SK-N-SH (cell line): Measurements from ENCODE around the gene LDB3. TPM values are rescaled to one million over a fixed set of nuclear protein-coding genes. Genes with fewer than 3 reads are reported as not detected.

Experiments used
- CTCF ChIA-PET: fragments of 300-600, 350-600 bp; formaldehyde crosslinking; extraction: SDS; loops from one replicate; lab custom pipeline; 2021; lab: Yijun Ruan, JAX
- POLR2A ChIA-PET: fragments of 350-600 bp; sonication (Branson Sonifier 250); formaldehyde crosslinking; extraction: SDS; loops from one replicate; lab custom pipeline; 2020; ENCODE audit warnings: antibody characterized with exemption, inconsistent platforms; lab: Yijun Ruan, JAX
- DNase-seq: peaks from one replicate; pipeline ENCODE4 v3.0.0; 2012
- H2AFZ ChIP-seq: fragments of 200-600 bp; sonication (generic); 2 replicates; pipeline ENCODE4 v1.8.1; 2016; ENCODE audit warnings: antibody characterized with exemption, mild to moderate bottlenecking, low read depth
- H3F3A ChIP-seq: fragments of 200-600 bp; sonication (generic); replicated peaks from 2 replicates; pipeline ENCODE3; 2016; ENCODE audit warnings: antibody characterized with exemption, mild to moderate bottlenecking; ENCODE audit not compliant: insufficient read depth
- H3K27ac ChIP-seq, 2 experiments: fragments of 200-500 bp in 1 of 2; fragments of 200-600 bp in 1 of 2; sonication (Bioruptor generic) in 1 of 2; sonication (generic), shearing (Covaris generic) in 1 of 2; 2 replicates each; pipeline versions ENCODE4 v1.5.1 to v1.6.1; 2014 to 2016; ENCODE audit warnings: low read depth in 2 of 2, inconsistent platforms in 1 of 2, low read length in 1 of 2, mild to moderate bottlenecking in 1 of 2, mixed read lengths in 1 of 2
- H3K27me3 ChIP-seq: fragments of 200-600 bp; sonication (generic), shearing (Covaris generic); 2 replicates; pipeline ENCODE4 v1.6.1; 2016; ENCODE audit warnings: mixed run types; ENCODE audit not compliant: insufficient read depth
- H3K36me3 ChIP-seq, 2 experiments: fragments of 200-500 bp in 1 of 2; fragments of 200-600 bp in 1 of 2; sonication (Bioruptor generic) in 1 of 2; sonication (generic) in 1 of 2; replicated peaks in 1 of 2; 2 replicates each; pipeline versions ENCODE3 to v1.5.1; 2014 to 2016; ENCODE audit warnings: low read length in 1 of 2, mild to moderate bottlenecking in 1 of 2; ENCODE audit not compliant: insufficient read depth in 2 of 2, control insufficient read depth in 1 of 2
- H3K4me1 ChIP-seq, 2 experiments: fragments of 200-500 bp in 1 of 2; fragments of 200-600 bp in 1 of 2; sonication (Bioruptor generic) in 1 of 2; sonication (generic), shearing (Covaris generic) in 1 of 2; 2 replicates each; pipeline versions ENCODE4 v1.5.1 to v1.6.1; 2014 to 2016; ENCODE audit warnings: low read depth in 1 of 2, low read length in 1 of 2, mixed run types in 1 of 2; ENCODE audit not compliant: insufficient read depth in 2 of 2, control insufficient read depth in 1 of 2
- H3K4me2 ChIP-seq: fragments of 200-600 bp; sonication (generic), shearing (Covaris generic); 2 replicates; pipeline ENCODE4 v1.6.1; 2017; ENCODE audit warnings: mixed run types
- H3K4me3 ChIP-seq, 2 experiments: fragments of 200-500 bp in 1 of 2; fragments of 200-600 bp in 1 of 2; sonication (Bioruptor generic) in 1 of 2; sonication (generic), shearing (Covaris generic) in 1 of 2; 2 replicates each; pipeline versions ENCODE4 v1.5.1 to v1.8.1; 2014 to 2016; ENCODE audit warnings: low read depth in 2 of 2, inconsistent platforms in 1 of 2, low read length in 1 of 2, mild to moderate bottlenecking in 1 of 2, mixed read lengths in 1 of 2, moderate library complexity in 1 of 2
- H3K79me2 ChIP-seq: fragments of 200-600 bp; sonication (generic); 2 replicates; pipeline ENCODE4 v1.8.1; 2017; ENCODE audit warnings: mild to moderate bottlenecking; ENCODE audit not compliant: insufficient read depth
- H3K9ac ChIP-seq: fragments of 200-600 bp; sonication (generic); 2 replicates; pipeline ENCODE4 v1.6.1; 2017; ENCODE audit warnings: mixed run types
- H3K9me2 ChIP-seq: fragments of 200-600 bp; sonication (generic); 2 replicates; pipeline ENCODE4 v1.6.1; 2017; ENCODE audit warnings: mixed run types
- H3K9me3 ChIP-seq: fragments of 200-600 bp; sonication (generic); 2 replicates; pipeline ENCODE4 v1.6.1; 2017; ENCODE audit warnings: mixed run types, mild to moderate bottlenecking, moderate library complexity
- H4K20me1 ChIP-seq: fragments of 200-600 bp; sonication (generic); 2 replicates; pipeline ENCODE4 v1.6.1; 2017; ENCODE audit warnings: mild to moderate bottlenecking, mixed run types; ENCODE audit not compliant: insufficient read depth
- ELF1 ChIP-seq: IDR thresholded peaks from 2 replicates; pipeline ENCODE4 v1.4.0; 2012
- EP300 ChIP-seq, 2 experiments: IDR thresholded peaks; 2 replicates each; pipeline versions ENCODE4 v1.4.0 to v1.6.1; 2012; ENCODE audit warnings: borderline replicate concordance in 1 of 2, low read depth in 1 of 2, low read length in 1 of 2
- NFIC ChIP-seq: IDR thresholded peaks from 2 replicates; pipeline ENCODE4 v1.4.0; 2012; ENCODE audit warnings: borderline replicate concordance
- NRF1 ChIP-seq: IDR thresholded peaks from 2 replicates; pipeline ENCODE4 v1.6.1; 2012; ENCODE audit warnings: low read depth, mild to moderate bottlenecking, low read length
- TAF1 ChIP-seq: IDR thresholded peaks from 2 replicates; pipeline ENCODE4 v1.6.1; 2012; ENCODE audit warnings: low read depth, mild to moderate bottlenecking, low read length, moderate library complexity, borderline replicate concordance
- TCF12 ChIP-seq: IDR thresholded peaks from 2 replicates; pipeline ENCODE4 v1.4.0; 2012
- USF2 ChIP-seq: fragments of 150-350 bp; IDR thresholded peaks from 2 replicates; pipeline ENCODE4 v1.6.1; 2017; ENCODE audit warnings: antibody characterized with exemption, low read length, low read depth, borderline replicate concordance
- ZBTB33 ChIP-seq: IDR thresholded peaks from 2 replicates; pipeline ENCODE4 v1.4.0; 2012; ENCODE audit warnings: low read depth, borderline replicate concordance
- WGBS: methylation state at CpG from one replicate; pipeline ENCODE4 v1.1.6; 2017; ENCODE audit warnings: low lambda C conversion rate; 5-methylcytosine and 5-hydroxymethylcytosine counted together
- polyA plus RNA-seq, 3 experiments: library from polyadenylated mRNA; depleted of rRNA; stranded (reverse); fragments of >200 nt; gene quantifications; 2 replicates each; pipeline ENCODE4 v1.2.3, GENCODE V29; 2012

The LDB3 gene
- polyA plus RNA-seq, 1 of the 3 experiments (the other 2 are of a cell fraction): 0.48 TPM

GRCh38 chr10:86690657-86691084 is 22.4 kb downstream of the LDB3 start:
- Histone ChIP-seq H3F3A (no peaks in the 10 kb centered on the region), H3K4me2 (no peak overlapping the region), H3K9ac (no peak overlapping the region), H3K27ac (no peak overlapping the region), H4K20me1 (no peaks in the 10 kb centered on the region), H3K36me3 (no peaks in the 10 kb centered on the region), H3K4me1 (peaks cover 0 to 6% of the 10 kb centered on the region in 2 experiments; a peak in 1 of 4 replicates), H3K27me3 (no peaks in the 10 kb centered on the region), H3K79me2 (no peaks in the 10 kb centered on the region), H3K4me3 (no peak overlapping the region), H3K9me3 (no peaks in the 10 kb centered on the region), H3K9me2 (no peaks in the 10 kb centered on the region), H2AFZ (no peak overlapping the region)
- WGBS: no CpG with 5 or more reads among the region's 3 CpGs
- POLR2A ChIA-PET: no interaction called here
- CTCF ChIA-PET: interaction anchor here (1.4 to 3.5 kb wide), 4 partner anchors 10 to 210 kb away, joined by 3 to 39 read pairs (median 4); no protein-coding TSS in a partner anchor
- no peak for DNase-seq
- TF ChIP-seq TAF1 (no peak), TCF12 (no peak), NRF1 (no peak), ELF1 (no peak), EP300 (IDR thresholded peaks at IDR 0.05; ENCODE audit: borderline replicate concordance in 1 of 2, low read depth in 1 of 2, low read length in 1 of 2) (no peak), NFIC (no peak), ZBTB33 (no peak), USF2 (no peak)

- no peak for TF ChIP-seq EP300 (IDR thresholded peaks at IDR 0.05; ENCODE audit: borderline replicate concordance in 1 of 2, low read depth in 1 of 2, low read length in 1 of 2)
- 88% methylated on average over 4 of the region's 14 CpGs for WGBS
- CTCF ChIA-PET: interaction anchor here (1.4 to 4.7 kb wide), 3 partner anchors 10 to 209 kb away, joined by 4 to 73 read pairs (median 39); no protein-coding TSS in a partner anchor
- POLR2A ChIA-PET: no interaction called here
- DNase-seq: no peak
- H3F3A ChIP-seq: no peaks in the 10 kb centered on the region
- H4K20me1 ChIP-seq: no peaks in the 10 kb centered on the region
- H3K4me2 ChIP-seq: no peak overlapping the region
- no peak overlapping the region for H3K27ac ChIP-seq
- H3K4me3 ChIP-seq: no peak overlapping the region
- H3K9me2 ChIP-seq: no peaks in the 10 kb centered on the region
- H2AFZ ChIP-seq: no peak overlapping the region
- H3K4me1 ChIP-seq: peaks cover 0 to 6% of the 10 kb centered on the region in 2 experiments; a peak in 1 of 4 replicates
- no peaks in the 10 kb centered on the region for H3K79me2 ChIP-seq
- H3K27me3 ChIP-seq: no peaks in the 10 kb centered on the region
- no peaks in the 10 kb centered on the region for H3K36me3 ChIP-seq
- no peak overlapping the region for H3K9ac ChIP-seq
- H3K9me3 ChIP-seq: no peaks in the 10 kb centered on the region
Observed at GRCh38 chr10:86691333-86692022, 23.2 kb downstream of the LDB3 start.
